ENCODE measurements around the gene TUBA8. TPM values are rescaled to one million over a fixed set of nuclear protein-coding genes. Genes with fewer than 3 reads are reported as not detected.
"Not testable (repeated sequence)": the region's sequence is repeated elsewhere in the genome, so short reads cannot be mapped to it uniquely, and the experiment has no call there.

Gene TUBA8
- total RNA-seq, 2 experiments from 2014 or later, result 0.42 to 1.7 TPM

DNA sequence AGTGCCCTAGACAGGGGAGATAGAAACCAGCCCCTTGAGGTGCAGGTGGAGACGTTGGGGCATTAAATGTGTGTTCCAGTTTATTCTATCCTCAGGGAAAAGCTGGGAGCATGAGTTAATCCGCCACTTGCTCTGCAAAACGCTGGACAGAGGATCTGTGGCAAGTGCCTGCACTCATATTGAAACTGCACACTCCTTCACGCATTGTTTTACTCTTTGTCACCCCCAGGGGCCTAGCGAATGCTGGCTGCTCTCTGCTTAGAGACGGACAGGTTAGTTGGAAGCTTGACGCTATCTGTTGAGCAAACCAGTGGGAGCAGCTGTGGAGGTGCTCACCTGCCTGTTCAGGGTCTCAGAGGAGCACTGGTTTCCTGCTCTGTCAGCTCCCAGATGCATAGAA, 53.2 kb downstream of the TUBA8 start:
- CTCF ChIA-PET; DNase-seq; H3K9me3 Mint-ChIP-seq (ENCODE audit: low read depth); H3K27ac Mint-ChIP-seq; H3K4me3 Mint-ChIP-seq; H3K4me1 Mint-ChIP-seq; H3K27me3 Mint-ChIP-seq: not testable (repeated sequence)
- H3K36me3 Mint-ChIP-seq, result peaks cover 41% of the 10 kb centered on the region
- peak; percentile 45 for ATAC-seq

DNA sequence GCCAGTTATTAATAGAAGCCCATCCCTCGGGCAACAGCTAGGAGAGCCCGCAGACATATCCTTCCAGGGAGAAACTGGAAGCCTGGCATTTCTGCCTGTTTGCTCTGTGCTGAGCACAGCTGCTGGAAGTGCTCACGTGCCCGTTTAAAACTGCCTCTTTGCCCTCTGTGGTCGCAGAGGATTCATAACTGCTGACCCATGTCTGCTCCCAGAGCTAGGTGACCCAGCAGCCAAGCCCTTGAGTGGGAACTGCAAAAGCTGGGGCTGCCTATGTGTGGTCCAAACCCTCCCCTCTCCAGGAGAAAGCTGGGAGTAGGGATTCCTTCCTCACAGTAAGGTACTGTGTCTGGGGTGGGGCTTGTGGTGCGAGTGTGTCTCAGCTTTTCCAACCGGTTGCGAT, 54.0 kb downstream of the TUBA8 start:
- H3K4me3 Mint-ChIP-seq; DNase-seq; CTCF ChIA-PET; H3K9me3 Mint-ChIP-seq (ENCODE audit: low read depth); H3K4me1 Mint-ChIP-seq; H3K27ac Mint-ChIP-seq; ATAC-seq; H3K27me3 Mint-ChIP-seq: not testable (repeated sequence)
- peaks cover 41% of the 10 kb centered on the region for H3K36me3 Mint-ChIP-seq

DNA sequence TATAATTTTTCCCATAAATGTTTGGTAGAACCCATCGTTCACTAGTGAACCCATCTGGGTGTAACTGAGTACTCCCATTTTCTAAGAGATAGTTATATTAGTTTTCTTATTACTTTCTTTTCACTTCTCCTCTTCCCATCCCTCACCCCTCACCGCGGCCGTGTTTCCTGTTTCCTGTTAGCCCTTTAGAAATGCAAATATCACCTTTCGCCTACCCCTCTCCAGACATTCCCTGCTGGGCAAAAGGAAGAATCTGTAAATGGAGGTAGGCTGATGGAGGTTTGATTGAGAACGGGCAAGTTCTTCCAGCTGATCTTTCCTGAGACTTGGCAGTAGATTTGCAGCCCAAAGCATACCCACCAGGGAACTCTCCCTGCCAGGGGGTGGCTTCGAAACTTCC, 54.7 kb downstream of the TUBA8 start:
- H3K9me3 Mint-ChIP-seq (ENCODE audit: low read depth); H3K27me3 Mint-ChIP-seq; DNase-seq; CTCF ChIA-PET; H3K27ac Mint-ChIP-seq; H3K4me1 Mint-ChIP-seq; H3K4me3 Mint-ChIP-seq; ATAC-seq: not testable (repeated sequence)
- H3K36me3 Mint-ChIP-seq, result peaks cover 38% of the 10 kb centered on the region

GRCh38 chr22:18170284-18170683, 59.7 kb downstream of the TUBA8 start:
- H3K27me3 Mint-ChIP-seq; CTCF ChIA-PET; DNase-seq; H3K4me3 Mint-ChIP-seq; ATAC-seq; H3K27ac Mint-ChIP-seq; H3K9me3 Mint-ChIP-seq (ENCODE audit: low read depth); H3K4me1 Mint-ChIP-seq: not testable (repeated sequence)
- peaks cover 43% of the 10 kb centered on the region for H3K36me3 Mint-ChIP-seq

- H3K27ac Mint-ChIP-seq; CTCF ChIA-PET; H3K9me3 Mint-ChIP-seq (ENCODE audit: low read depth); ATAC-seq; H3K4me3 Mint-ChIP-seq; H3K27me3 Mint-ChIP-seq; H3K4me1 Mint-ChIP-seq; DNase-seq: not testable (repeated sequence)
- H3K36me3 Mint-ChIP-seq, result peaks cover 35% of the 10 kb centered on the region
Measured at GRCh38 chr22:18172203-18172602, 61.6 kb downstream of the TUBA8 start.

- H3K9me3 Mint-ChIP-seq (ENCODE audit: low read depth); CTCF ChIA-PET; H3K27me3 Mint-ChIP-seq; H3K27ac Mint-ChIP-seq; ATAC-seq; H3K4me3 Mint-ChIP-seq; DNase-seq; H3K4me1 Mint-ChIP-seq: not testable (repeated sequence)
- H3K36me3 Mint-ChIP-seq, result peaks cover 34% of the 10 kb centered on the region
Measured at GRCh38 chr22:18172776-18173175, 62.2 kb downstream of the TUBA8 start.

DNA sequence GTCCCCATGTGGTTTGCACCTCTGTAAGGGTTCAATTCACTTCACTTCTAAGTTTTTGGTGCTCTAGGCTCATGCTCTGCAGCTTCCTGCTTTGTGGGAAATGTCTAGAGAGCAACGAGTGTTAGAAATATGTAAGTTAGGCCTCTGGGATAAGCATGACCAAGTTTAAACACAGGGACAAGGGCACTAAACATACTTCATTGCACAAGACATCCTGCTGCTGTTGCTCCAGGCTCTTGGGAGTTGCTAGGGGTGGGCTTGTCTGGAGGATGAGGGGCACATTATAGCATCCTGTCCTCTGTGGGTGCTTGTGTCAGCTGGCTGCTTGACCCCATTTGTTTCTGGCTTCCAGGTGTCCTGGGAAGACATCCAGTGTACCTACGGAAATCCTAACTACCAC, 62.8 kb downstream of the TUBA8 start:
- H3K27ac Mint-ChIP-seq; H3K4me1 Mint-ChIP-seq; CTCF ChIA-PET; ATAC-seq; H3K27me3 Mint-ChIP-seq; H3K4me3 Mint-ChIP-seq; DNase-seq; H3K9me3 Mint-ChIP-seq (ENCODE audit: low read depth): not testable (repeated sequence)
- H3K36me3 Mint-ChIP-seq, result peaks cover 27% of the 10 kb centered on the region

Other genes starting within 250 kb of the TUBA8 start
- gene MICAL3, start 86.2 kb upstream of the TUBA8 start, total RNA-seq, result 10 to 100 TPM; 38.8 to 41.7 TPM
- 10 to 100 TPM; 38.9 to 46.8 TPM for gene PEX26, start 32.8 kb upstream of the TUBA8 start, total RNA-seq
- gene USP18, start 39.4 kb downstream of the TUBA8 start, total RNA-seq, result 100 to 1,000 TPM in 1 of 2 experiments, 10 to 100 TPM in 1; 72.3 to 121 TPM

Measured in activated CD8-positive, alpha-beta memory T cell treated with anti-CD3 and anti-CD28 coated beads, Interleukin-2, amount 10 ng/mL, durations not matched to agents 7 days and 5 days (primary cell).